ENCODE data around the gene ASB3.
"Not testable (repeated sequence)": the region's sequence is repeated elsewhere in the genome, so short reads cannot be mapped to it uniquely, and the experiment has no call there.

The ASB3 gene

GRCh38 chr2:53786352-53786704, 425 bp downstream of the ASB3 start:
- peak; percentile 2 to 41 for DNase-seq

- DNase-seq = no peak
These were observed 1.4 kb downstream of the ASB3 start for GRCh38 chr2:53785366-53785765.

- no peak for DNase-seq
These were observed 2.3 kb downstream of the ASB3 start for GRCh38 chr2:53784436-53784835.

DNA sequence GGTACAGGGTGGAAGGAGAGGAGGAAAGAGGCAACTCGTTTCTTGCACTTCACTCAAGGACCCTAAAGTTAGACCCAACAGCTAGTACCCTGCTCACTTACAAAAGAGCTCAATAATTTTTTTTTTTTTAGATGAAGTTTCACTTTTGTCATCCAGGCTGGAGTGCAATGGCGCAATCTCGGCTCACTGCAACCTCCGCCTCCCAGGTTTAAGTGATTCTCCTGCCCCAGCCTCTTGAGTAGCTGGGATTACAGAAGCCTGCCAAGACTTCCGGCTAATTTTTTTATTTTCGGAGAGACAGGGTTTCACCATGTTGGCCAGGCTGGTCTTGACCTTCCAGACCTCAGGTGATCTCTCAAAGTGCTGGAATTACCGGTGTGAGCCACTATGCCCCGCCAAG, 4.1 kb downstream of the ASB3 start:
- no peak for DNase-seq

- DNase-seq = no peak
These were observed 6.7 kb downstream of the ASB3 start for GRCh38 chr2:53780056-53780455.

DNA sequence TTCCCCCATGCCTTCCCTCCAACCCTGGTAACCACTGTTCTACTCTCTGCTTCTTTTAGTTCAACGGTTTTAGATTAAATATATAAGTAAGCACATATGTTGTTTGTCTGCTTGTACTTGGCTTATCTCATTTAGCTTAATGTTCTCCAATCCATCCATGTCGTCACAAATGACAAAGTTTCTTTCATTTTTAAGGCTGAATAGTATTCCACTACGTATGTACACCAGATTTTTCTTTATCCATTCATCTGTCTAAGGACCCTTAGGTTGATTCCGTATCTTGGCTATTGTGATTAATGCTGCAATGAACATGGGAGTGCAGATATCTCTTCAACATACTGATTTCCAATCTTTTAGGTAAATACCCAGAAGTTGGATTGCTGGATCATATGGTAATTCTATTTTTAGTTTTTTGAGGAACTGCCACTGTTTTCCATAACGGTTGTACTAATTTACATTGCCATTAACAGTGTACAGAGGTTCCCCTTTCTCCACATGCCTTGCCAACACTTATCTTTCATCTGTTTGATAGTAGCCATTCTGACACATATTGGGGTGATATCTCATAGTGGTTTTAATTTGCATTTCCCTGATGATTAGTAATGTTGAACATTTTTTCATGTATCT, 8.1 kb downstream of the ASB3 start:
- DNase-seq = no peak

GRCh38 chr2:53777134-53777533, 9.6 kb downstream of the ASB3 start:
- DNase-seq = no peak

- no peak for DNase-seq
These were observed 16.5 kb downstream of the ASB3 start for GRCh38 chr2:53770264-53770663.

DNA sequence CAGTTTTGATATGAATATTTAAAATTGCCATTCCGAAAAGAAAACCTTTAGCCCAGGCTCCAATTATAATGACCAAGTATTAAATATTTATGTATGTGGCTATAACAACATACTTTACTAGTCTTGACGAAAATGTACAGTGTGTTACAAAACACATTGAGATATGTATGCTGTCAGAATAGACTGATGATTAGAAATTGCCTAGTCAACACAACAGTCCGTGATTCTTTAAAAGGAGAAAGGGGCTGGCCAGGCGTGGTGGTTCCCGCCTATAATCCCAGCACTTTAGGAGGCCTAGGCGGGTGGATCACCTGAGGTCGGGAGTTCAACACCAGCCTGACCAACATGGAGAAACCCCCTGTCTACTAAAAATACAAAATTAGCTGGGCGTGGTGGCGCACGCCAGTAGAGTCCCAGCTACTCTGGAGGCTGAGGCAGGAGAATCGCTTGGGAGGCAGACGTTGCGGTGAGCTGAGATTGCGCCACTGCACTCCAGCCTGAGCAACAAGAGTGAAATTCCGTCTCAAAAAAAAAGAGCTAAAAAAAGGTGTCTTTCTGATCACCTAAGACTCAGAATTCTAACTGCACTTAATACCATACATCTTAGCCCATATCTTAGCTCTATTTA, 17.3 kb downstream of the ASB3 start:
- no peak for DNase-seq

DNA sequence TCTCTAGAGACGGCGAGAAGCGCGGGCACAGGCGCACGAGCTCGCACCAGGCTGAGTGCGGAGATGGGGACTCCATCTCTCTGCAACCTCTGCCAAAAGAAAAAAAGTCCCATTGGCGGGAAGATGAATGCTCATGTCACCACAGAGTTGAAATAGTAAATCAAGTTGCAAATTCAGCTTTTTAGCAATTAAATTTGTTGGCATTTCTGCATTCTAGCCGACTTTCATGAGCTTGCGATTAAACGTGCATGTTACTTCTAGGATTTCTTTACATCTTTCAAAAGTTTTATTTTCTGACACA, 18.6 kb downstream of the ASB3 start:
- DNase-seq = no peak

DNA sequence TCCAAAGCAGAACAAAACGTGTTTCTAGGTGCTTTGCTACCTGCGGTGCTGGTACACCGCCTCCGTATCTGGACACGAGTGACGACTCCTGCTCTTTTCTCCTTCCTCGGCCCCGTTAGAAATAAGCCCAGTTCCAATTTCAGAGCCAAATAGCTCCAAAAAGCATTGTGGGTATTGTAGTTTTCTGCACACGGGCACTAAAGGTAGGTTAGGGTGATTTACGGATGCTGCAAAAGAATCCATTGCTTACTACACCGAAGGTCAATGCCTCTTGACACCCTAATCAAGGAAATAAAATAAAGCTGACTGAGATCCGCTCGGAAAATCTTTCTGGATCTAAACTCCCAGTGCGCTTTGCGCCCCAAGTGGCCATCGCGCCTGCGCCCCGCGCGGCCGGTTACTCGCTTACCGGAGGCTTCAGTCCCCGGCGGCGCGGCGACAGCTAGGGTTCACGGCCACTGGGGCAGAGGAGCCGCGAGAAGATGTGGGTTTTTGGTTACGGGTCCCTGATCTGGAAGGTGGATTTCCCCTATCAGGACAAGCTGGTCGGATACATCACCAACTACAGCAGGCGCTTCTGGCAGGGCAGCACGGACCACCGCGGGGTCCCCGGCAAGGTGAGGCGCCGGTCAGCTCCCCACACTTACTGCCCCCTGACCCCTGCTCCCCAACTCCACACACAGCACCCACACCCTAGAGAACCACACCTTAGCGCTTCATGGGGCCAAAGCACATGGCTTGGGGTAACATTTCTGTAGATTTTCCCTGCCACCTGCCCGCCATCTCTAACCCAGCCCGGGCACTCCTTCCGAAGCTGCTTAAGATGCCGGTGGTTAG, 19.1 kb downstream of the ASB3 start, which contains the start of gene CHAC2:
Gene CHAC2, plus strand, starts transcription at position 400 of the 837 bp plus-strand sequence. Its CDS starts 83 bp downstream, at position 483.
- peak; percentile 86 to 87 for DNase-seq

DNA sequence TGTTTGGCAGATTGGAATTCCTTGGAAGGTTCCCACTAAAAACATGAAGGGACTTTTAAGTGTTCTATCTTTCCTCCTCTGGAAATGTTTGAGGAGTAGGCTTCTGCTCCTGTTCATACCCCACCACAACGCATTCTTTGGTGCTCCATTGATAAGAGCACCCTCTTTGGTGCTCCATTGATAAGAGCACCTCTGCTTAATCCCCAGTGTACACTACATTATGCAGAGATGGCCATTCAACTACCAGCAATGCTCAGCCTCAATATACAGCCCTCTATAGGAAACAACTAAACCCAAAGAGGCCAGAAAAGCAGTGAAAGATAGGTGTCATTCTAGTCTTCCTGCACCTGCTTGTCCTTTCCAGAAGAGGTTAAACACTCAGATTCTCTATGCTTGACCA, 21.0 kb downstream of the ASB3 start:
- no peak for DNase-seq

DNA sequence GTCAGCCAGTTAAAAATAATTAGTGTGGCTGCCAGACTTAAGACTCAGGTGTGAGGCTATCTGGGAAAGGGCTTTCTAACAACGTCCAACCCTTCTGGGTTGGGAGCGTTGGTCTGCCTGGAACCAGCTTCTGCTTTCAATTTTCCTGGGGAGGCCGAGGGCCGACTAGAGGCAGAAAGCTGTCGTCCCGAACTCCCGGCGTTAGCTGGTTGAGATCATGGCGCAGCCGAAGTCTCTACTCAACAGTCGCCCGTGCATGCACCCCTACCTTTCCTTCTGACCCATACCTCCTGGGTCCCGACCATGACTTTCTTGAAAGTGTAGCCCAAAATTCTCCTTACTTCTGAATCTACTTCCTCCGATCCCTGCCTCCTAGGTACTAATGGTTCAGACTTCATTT, 29.5 kb downstream of the ASB3 start:
- DNase-seq = not testable (repeated sequence)

GRCh38 chr2:53756644-53757043, 30.1 kb downstream of the ASB3 start:
- DNase-seq = no peak

DNA sequence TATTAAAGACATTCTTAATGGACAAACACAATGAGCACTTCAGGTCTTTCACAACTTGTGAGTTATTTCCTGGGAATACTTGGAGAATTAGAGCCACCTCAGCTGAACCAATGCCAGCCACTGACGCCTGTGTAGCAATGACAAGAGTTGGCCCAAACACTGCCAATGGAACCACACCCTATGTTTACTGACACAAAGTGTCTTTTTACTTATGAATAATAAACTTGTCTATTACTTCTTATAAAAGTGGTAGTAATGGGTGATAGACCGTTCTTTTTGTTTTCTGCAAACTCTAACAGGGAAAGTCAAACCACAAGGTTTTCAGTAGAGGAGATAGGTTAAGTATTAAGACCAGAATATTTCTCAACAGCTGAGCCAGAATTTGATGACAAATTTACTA, 31.6 kb downstream of the ASB3 start:
- no peak for DNase-seq

GRCh38 chr2:53753041-53753440, 33.7 kb downstream of the ASB3 start:
- DNase-seq = no peak

DNA sequence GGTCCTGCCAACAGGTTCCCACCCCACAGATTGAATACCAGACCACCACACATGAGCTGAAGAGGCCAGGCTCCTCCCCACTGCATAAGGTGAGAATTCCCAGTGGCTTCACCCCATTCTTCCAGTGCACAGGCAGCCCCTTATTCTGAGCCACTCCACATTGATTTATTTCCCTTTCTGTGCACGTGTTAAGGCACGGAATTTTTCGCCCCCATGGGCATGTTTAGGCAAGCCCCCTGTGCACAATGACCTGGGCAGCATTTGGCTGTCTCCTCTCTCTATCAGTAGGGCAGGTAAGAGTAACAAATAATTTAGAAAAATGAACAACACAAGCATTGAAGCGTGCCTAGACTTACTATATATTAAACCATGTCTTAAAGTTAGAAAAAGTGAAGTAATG, 34.4 kb downstream of the ASB3 start:
- DNase-seq = no peak

- no peak for DNase-seq
These were observed 35.0 kb downstream of the ASB3 start for GRCh38 chr2:53751728-53752127.

DNA sequence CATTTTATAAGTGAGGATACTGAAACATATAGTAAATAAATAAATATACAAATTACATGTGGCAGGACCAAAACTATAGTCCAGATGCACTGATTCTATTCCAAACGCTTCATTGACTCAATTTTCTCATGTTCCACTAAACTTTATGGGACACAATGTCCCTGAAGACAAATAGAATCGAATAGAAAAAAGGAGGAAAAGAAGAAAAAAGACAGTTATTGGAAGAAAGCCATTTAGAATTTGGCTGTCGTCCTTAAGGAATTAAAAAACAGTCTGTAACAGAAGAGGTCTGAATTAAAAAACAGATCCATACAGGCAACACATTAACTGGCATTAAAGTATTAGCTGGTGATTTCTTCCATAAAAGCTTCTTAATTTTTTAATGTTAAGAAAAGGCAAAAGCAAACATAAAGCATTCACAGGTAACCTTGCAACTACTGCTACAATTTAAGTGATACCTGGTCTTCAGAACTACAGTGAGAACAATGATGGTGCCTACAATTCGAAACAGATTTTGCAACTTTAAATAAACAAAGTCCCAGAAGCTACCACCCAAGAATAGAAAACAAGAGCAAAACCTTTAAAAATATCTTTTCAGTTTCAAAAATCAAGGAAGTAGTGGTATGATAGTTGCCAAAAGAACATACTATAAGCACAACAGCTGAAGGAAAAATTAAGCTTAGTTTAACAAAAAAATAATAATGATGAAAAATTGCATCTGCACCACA, 36.5 kb downstream of the ASB3 start:
- no peak for DNase-seq

GRCh38 chr2:53744395-53745065, 42.2 kb downstream of the ASB3 start:
- no peak for DNase-seq

DNA sequence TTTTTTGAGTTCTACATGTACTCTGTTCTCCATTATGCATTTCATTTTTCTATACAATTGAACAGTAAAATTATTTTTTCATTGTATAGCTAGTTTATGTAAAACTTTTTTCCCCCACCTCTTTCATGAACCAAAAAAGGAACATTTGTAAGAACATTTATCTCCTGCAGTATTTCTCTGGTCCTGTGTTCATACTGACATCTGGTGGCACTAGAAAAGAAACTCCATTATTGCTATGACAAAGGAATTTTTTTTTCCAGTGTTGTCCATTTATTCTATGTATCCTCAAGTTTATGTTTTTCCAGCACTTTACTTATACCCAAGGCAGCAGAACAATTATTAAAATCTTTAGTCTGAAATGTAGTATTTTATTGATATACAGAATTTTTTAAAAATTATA, 46.6 kb downstream of the ASB3 start:
- DNase-seq = no peak

GRCh38 chr2:53739032-53739431, 47.7 kb downstream of the ASB3 start:
- DNase-seq = no peak

- DNase-seq = no peak
These were observed 49.7 kb downstream of the ASB3 start for GRCh38 chr2:53737091-53737490.

Measured in CD4-positive, alpha-beta T cell treated with Interferon alpha-2 for 1 hour (primary cell).